ENCODE data around the gene ARMH1.

The ARMH1 gene

GRCh38 chr1:44640200-44640853 lies 34.2 kb upstream of the ARMH1 start:
- Mint-ChIP-seq H3K4me1 (ENCODE audit: low read depth) (peaks cover under 1% of the 10 kb centered on the region), H3K9me3 (ENCODE audit: low read depth) (no peaks in the 10 kb centered on the region), H3K27ac (no peak overlapping the region), H3K4me3 (no peak overlapping the region), H3K36me3 (no peaks in the 10 kb centered on the region), H3K27me3 (no peaks in the 10 kb centered on the region)

- no peaks in the 10 kb centered on the region for H3K4me1 Mint-ChIP-seq (ENCODE audit: low read depth)
- no peak overlapping the region for H3K27ac Mint-ChIP-seq
- H3K4me3 Mint-ChIP-seq = no peak overlapping the region
- H3K36me3 Mint-ChIP-seq = no peaks in the 10 kb centered on the region
- H3K9me3 Mint-ChIP-seq (ENCODE audit: low read depth) = no peaks in the 10 kb centered on the region
- no peaks in the 10 kb centered on the region for H3K27me3 Mint-ChIP-seq
Measured at GRCh38 chr1:44641126-44642102, 33.1 kb upstream of the ARMH1 start.

GRCh38 chr1:44642255-44642654 lies 32.3 kb upstream of the ARMH1 start:
- Mint-ChIP-seq H3K36me3 (no peaks in the 10 kb centered on the region), H3K27ac (peak overlapping the region; percentile 59), H3K27me3 (no peaks in the 10 kb centered on the region), H3K4me3 (no peak overlapping the region), H3K4me1 (ENCODE audit: low read depth) (no peaks in the 10 kb centered on the region), H3K9me3 (ENCODE audit: low read depth) (no peaks in the 10 kb centered on the region)

DNA sequence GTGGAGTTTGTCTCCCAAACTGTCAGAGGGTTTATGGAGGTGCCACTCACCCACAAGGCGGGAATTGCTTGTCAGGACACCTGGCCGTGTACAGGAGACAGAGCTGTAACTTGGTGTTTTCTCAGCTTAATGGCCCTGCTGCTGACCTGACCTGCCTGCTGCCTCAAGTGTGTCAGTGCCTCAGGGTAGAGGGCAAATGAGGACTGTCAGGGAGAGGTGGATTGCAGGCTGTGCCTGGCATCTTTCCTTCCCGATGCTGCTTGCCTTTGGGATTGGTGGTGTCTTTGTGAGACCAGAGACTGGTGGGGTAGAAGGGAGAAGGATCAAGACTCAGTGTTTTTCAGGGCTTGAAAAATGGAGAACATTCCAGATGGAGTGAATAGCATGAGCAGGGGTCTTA lies 31.6 kb upstream of the ARMH1 start:
- no peaks in the 10 kb centered on the region for H3K9me3 Mint-ChIP-seq (ENCODE audit: low read depth)
- no peaks in the 10 kb centered on the region for H3K4me1 Mint-ChIP-seq (ENCODE audit: low read depth)
- peak overlapping the region; percentile 2 for H3K27ac Mint-ChIP-seq
- H3K4me3 Mint-ChIP-seq = no peak overlapping the region
- H3K27me3 Mint-ChIP-seq = no peaks in the 10 kb centered on the region
- no peaks in the 10 kb centered on the region for H3K36me3 Mint-ChIP-seq

DNA sequence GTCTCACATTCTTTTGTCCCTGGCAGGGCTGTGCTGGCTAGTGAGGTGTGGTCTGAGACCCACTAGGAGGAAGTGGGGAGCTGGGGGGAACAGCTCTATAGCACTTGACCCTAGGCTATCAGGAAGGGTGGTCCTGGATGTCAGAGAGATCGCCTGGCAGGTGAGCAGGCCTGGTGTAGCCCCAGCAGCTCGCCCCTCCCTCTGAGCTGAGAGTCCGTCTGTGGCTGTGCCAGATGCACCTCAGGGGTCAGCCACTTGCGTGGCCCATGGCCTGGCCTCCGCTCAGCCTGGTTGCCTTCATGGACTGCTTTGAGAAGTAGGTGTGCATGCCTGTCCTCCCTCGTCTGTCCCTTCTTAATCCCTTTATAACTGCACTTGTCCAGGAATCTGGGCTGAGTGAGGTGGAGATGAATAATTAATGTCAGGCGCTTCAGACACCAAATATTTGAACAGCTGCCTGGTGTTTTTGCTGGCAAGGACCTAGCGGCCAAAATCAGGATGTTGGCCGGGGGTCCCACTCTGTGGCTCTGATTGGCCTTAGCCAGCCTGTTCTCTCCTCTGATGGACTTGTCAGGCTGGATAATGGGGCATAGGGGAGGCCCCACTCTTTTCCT lies 30.7 kb upstream of the ARMH1 start:
- Mint-ChIP-seq H3K27me3 (no peaks in the 10 kb centered on the region), H3K4me1 (ENCODE audit: low read depth) (no peaks in the 10 kb centered on the region), H3K4me3 (no peak overlapping the region), H3K9me3 (ENCODE audit: low read depth) (no peaks in the 10 kb centered on the region), H3K36me3 (no peaks in the 10 kb centered on the region), H3K27ac (no peak overlapping the region)

DNA sequence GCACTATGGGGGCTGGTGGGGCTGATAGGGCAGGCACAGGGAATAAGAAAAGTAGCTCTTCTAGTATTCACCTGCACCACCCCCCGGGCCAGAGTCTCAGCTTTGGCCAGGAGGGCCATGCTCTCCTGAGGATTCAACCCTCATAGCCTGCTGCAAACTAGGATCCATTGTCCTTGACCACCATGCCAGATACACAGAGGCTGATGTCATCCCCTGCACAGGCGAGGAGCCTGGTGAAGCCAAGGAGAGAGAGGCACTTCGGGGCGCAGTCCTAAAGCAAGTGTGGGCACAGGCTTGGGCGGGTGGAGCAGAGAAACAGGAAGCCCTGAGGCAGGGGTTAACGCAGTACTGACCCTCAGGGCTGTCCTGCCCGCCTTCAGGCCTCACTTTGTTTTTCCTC lies 29.7 kb upstream of the ARMH1 start:
- Mint-ChIP-seq H3K9me3 (ENCODE audit: low read depth) (no peaks in the 10 kb centered on the region), H3K27ac (peak overlapping the region; percentile 54), H3K36me3 (no peaks in the 10 kb centered on the region)

DNA sequence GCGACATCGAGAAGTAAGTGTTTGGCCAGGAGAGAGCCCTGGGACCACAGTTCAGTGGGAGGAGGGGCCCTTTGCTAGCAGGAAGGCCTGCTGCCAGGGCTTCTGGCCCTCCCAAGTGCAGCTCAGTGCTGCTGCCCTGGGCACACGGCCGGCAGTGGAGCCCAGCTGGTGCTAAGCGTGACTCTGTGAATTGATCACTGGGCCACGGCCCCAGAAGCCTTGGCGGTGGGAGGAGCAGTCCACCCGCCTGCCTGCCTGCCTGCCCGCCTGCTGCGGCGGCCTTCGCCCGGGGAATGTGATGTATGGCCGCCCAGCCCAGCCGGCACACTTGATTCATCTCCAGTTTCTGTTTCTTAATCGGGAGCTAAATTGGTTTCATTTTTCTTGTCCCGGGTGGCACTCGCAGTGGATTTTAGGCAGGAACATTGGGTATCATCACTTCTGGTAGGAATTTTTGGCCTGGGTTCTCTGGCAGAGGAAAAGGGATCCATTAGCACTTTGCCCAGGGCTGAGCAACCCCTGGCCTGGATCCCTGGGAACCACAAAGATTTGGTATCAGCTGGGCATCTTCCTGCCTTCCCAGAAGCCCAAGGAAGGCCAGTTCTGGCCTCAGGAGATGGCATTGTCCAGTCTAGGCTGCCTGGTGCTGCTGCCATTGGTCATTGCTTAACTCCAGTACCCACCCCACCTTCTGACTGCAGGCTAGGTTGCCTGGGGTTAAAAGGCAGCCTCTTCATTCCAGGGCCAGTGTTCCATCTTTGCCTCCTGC lies 28.9 kb upstream of the ARMH1 start:
- H3K4me3 Mint-ChIP-seq = no peak overlapping the region
- peak overlapping the region; percentile 54 for H3K27ac Mint-ChIP-seq
- H3K4me1 Mint-ChIP-seq (ENCODE audit: low read depth) = no peaks in the 10 kb centered on the region
- H3K9me3 Mint-ChIP-seq (ENCODE audit: low read depth) = no peaks in the 10 kb centered on the region
- no peaks in the 10 kb centered on the region for H3K27me3 Mint-ChIP-seq
- H3K36me3 Mint-ChIP-seq = no peaks in the 10 kb centered on the region

More for the DNA sequence above, 29.7 kb upstream of the ARMH1 start:
- Mint-ChIP-seq H3K4me3 (no peak overlapping the region), H3K27me3 (no peaks in the 10 kb centered on the region), H3K4me1 (ENCODE audit: low read depth) (no peaks in the 10 kb centered on the region)

- no peak overlapping the region for H3K27ac Mint-ChIP-seq
- H3K4me1 Mint-ChIP-seq (ENCODE audit: low read depth) = no peaks in the 10 kb centered on the region
- no peaks in the 10 kb centered on the region for H3K9me3 Mint-ChIP-seq (ENCODE audit: low read depth)
- no peak overlapping the region for H3K4me3 Mint-ChIP-seq
- no peaks in the 10 kb centered on the region for H3K27me3 Mint-ChIP-seq
- H3K36me3 Mint-ChIP-seq = no peaks in the 10 kb centered on the region
Measured at GRCh38 chr1:44646261-44647110, 28.0 kb upstream of the ARMH1 start.

- Mint-ChIP-seq H3K36me3 (no peaks in the 10 kb centered on the region), H3K4me3 (no peak overlapping the region), H3K27ac (no peak overlapping the region), H3K27me3 (no peaks in the 10 kb centered on the region), H3K4me1 (ENCODE audit: low read depth) (no peaks in the 10 kb centered on the region), H3K9me3 (ENCODE audit: low read depth) (no peaks in the 10 kb centered on the region)
Measured at GRCh38 chr1:44647896-44648295, 26.6 kb upstream of the ARMH1 start.

DNA sequence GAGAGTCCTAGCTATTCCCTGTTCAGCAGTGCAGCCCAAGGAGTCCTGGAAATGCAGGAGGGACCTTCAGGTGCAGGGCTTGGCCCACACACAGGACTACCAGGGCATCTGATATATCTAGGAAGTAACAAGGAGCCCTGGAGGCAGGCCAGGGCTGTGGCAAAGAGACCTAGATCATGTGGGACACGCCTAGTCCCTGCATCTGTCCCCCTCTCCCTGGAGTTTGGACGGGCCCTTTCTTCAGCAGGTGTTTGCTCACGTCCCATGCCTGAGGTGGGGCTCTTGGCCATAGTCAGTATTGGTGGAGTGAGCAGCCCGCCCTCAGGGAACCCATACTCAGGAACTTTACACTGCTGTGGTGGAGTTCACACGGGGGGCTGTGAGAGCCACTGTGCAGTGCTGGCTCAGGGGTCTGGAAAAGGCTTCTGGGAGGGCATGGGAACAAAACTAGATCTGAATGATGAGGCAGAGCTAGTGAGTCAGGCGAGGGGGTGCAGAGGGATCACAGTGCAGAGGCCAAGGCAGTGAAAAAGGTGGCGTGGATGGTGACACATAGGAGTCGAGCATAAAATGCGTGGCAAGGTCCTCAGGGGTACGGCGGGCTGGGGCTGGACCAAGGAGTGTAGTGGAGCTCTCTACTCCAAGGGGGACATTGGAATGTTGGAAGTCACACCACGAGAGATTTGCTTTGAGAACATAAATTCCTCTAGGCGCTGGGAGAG lies 25.8 kb upstream of the ARMH1 start:
- no peaks in the 10 kb centered on the region for H3K27me3 Mint-ChIP-seq
- H3K4me1 Mint-ChIP-seq (ENCODE audit: low read depth) = no peaks in the 10 kb centered on the region
- H3K4me3 Mint-ChIP-seq = no peak overlapping the region
- peak overlapping the region; percentile 61 for H3K27ac Mint-ChIP-seq
- H3K36me3 Mint-ChIP-seq = no peaks in the 10 kb centered on the region
- no peaks in the 10 kb centered on the region for H3K9me3 Mint-ChIP-seq (ENCODE audit: low read depth)

GRCh38 chr1:44649788-44650158 lies 24.7 kb upstream of the ARMH1 start:
- H3K9me3 Mint-ChIP-seq (ENCODE audit: low read depth) = no peaks in the 10 kb centered on the region
- no peak overlapping the region for H3K27ac Mint-ChIP-seq
- no peaks in the 10 kb centered on the region for H3K4me1 Mint-ChIP-seq (ENCODE audit: low read depth)
- H3K4me3 Mint-ChIP-seq = no peak overlapping the region
- H3K36me3 Mint-ChIP-seq = no peaks in the 10 kb centered on the region
- no peaks in the 10 kb centered on the region for H3K27me3 Mint-ChIP-seq

DNA sequence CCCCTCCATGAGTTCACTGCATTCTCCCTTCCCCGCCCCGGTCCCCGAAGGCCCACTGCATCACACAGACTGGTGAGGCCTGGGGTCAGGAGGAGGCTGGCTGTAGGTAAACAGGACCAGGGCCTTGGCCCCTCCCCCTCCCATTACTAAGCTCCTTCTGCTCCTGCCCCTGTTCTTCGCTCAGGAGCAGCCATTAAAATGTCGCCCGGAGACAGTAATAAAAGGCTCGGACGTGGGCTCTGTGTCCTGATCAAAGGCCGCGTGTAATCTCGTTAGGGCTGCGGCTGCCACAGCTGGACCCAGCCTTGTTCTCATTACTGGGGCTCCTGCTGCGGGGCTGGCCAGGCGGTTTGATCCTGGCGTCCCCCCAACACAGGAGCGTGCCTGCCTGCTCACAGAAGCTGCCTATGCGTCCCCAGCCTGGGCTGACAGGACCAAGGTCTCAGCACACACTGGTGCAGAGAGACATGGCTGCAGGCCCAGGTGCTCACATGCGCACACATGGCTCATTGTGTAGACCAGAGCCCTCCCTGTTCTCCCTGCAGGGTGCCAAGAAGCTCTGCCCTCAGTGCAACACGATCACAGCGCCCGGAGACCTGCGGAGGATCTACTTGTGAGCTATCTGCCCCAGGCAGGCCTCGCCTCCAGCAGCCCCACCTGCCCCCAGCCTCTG lies 24.2 kb upstream of the ARMH1 start:
- Mint-ChIP-seq H3K27ac (no peak overlapping the region), H3K36me3 (no peaks in the 10 kb centered on the region), H3K27me3 (no peaks in the 10 kb centered on the region), H3K9me3 (ENCODE audit: low read depth) (no peaks in the 10 kb centered on the region), H3K4me3 (no peak overlapping the region), H3K4me1 (ENCODE audit: low read depth) (no peaks in the 10 kb centered on the region)

DNA sequence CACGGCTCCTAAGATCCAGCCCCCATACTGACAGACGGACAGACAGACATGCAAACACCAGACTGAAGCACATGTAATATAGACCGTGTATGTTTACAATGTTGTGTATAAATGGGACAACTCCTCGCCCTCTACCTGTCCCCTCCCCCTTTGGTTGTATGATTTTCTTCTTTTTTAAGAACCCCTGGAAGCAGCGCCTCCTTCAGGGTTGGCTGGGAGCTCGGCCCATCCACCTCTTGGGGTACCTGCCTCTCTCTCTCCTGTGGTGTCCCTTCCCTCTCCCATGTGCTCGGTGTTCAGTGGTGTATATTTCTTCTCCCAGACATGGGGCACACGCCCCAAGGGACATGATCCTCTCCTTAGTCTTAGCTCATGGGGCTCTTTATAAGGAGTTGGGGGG lies 23.4 kb upstream of the ARMH1 start:
- no peaks in the 10 kb centered on the region for H3K36me3 Mint-ChIP-seq
- no peak overlapping the region for H3K27ac Mint-ChIP-seq
- H3K9me3 Mint-ChIP-seq (ENCODE audit: low read depth) = no peaks in the 10 kb centered on the region

More for the DNA sequence above, 23.4 kb upstream of the ARMH1 start:
- H3K27me3 Mint-ChIP-seq = no peaks in the 10 kb centered on the region
- H3K4me1 Mint-ChIP-seq (ENCODE audit: low read depth) = no peaks in the 10 kb centered on the region
- H3K4me3 Mint-ChIP-seq = no peak overlapping the region
